OCI-LY3 (cell line): ENCODE measurements around the gene OR2A12.

Experiments
- H2AFZ ChIP-seq: fragments of 200-600, 300-600 bp; shearing (Covaris generic); 2 replicates; pipeline ENCODE4 v1.6.0; 2014; ENCODE audit warnings: antibody characterized with exemption, low read depth, low read length
- H3K27ac ChIP-seq: fragments of 200-600, 300-600 bp; sonication (generic); 2 replicates; pipeline ENCODE4 v1.5.1; 2014; ENCODE audit warnings: mild to moderate bottlenecking, low read length, moderate library complexity, mixed read lengths
- H3K27me3 ChIP-seq: fragments of 200-600, 300-600 bp; sonication (generic); 2 replicates; pipeline ENCODE4 v1.6.1; 2014; ENCODE audit warnings: low read depth, low read length, mixed read lengths
- H3K36me3 ChIP-seq: fragments of 200-600, 300-600 bp; sonication (generic); replicated peaks from 2 replicates; pipeline ENCODE3; 2014; ENCODE audit warnings: low read depth, low read length, mixed read lengths
- H3K4me1 ChIP-seq: fragments of 300-600, 200-600 bp; sonication (generic); 2 replicates; pipeline ENCODE4 v1.6.1; 2014; ENCODE audit warnings: low read length, mixed read lengths
- H3K4me2 ChIP-seq: fragments of 200-600, 300-600 bp; sonication (generic); 2 replicates; pipeline ENCODE4 v1.6.1; 2014; ENCODE audit warnings: low read length, mixed read lengths
- H3K4me3 ChIP-seq: fragments of 300-600, 200-600 bp; sonication (generic); 2 replicates; pipeline ENCODE4 v1.5.1; 2014; ENCODE audit warnings: antibody characterized with exemption, mild to moderate bottlenecking, low read length, moderate library complexity
- H3K79me2 ChIP-seq: fragments of 300-600, 200-600 bp; shearing (Covaris generic); 2 replicates; pipeline ENCODE4 v1.6.1; 2014; ENCODE audit warnings: mild to moderate bottlenecking, low read length, mixed read lengths
- H3K9ac ChIP-seq: fragments of 300-600, 200-600 bp; shearing (Covaris generic); 2 replicates; pipeline ENCODE4 v1.6.0; 2014; ENCODE audit warnings: mild to moderate bottlenecking, low read length, moderate library complexity
- H3K9me3 ChIP-seq: fragments of 200-600, 300-600 bp; shearing (Covaris generic); 2 replicates; pipeline ENCODE4 v1.6.1; 2014; ENCODE audit warnings: low read length, mixed read lengths; ENCODE audit not compliant: insufficient read depth
- H4K20me1 ChIP-seq: fragments of 200-600, 300-600 bp; sonication (generic); 2 replicates; pipeline ENCODE4 v1.6.1; 2016; ENCODE audit warnings: low read length, mixed read lengths; ENCODE audit not compliant: insufficient read depth
- CTCF ChIP-seq: fragments of 200-600, 300-600 bp; sonication (generic); IDR thresholded peaks from 2 replicates; pipeline ENCODE4 v1.5.1; 2014; ENCODE audit warnings: antibody characterized with exemption, low read length, low read depth
- EZH2phosphoT487 ChIP-seq: fragments of 200-600 bp; shearing (Covaris generic); IDR thresholded peaks from 2 replicates; pipeline ENCODE4 v1.6.1; 2018; ENCODE audit warnings: antibody characterized with exemption, mixed run types, low read depth

The OR2A12 gene

DNA sequence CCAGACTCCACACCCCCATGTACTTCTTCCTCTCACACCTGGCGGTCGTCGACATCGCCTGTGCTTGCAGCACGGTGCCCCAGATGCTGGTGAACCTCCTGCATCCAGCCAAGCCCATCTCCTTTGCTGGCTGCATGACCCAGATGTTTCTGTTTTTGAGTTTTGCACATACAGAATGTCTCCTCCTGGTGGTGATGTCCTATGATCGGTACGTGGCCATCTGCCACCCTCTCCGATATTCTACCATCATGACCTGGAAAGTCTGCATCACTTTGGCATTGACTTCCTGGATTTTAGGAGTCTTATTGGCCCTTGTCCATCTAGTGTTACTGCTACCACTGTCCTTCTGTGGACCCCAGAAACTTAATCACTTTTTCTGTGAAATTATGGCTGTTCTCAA is 11.7 kb upstream of the OR2A12 start:
- H3K27me3 ChIP-seq = peaks cover 4% of the 10 kb centered on the region
- H3K9ac ChIP-seq = no peak overlapping the region
- H2AFZ ChIP-seq = no peak overlapping the region
- H3K27ac ChIP-seq = no peak overlapping the region
- H3K79me2 ChIP-seq = no peaks in the 10 kb centered on the region
- H3K36me3 ChIP-seq = no peaks in the 10 kb centered on the region
- H3K4me2 ChIP-seq = no peak overlapping the region
- H3K9me3 ChIP-seq = no peaks in the 10 kb centered on the region
- TF ChIP-seq EZH2phosphoT487 (no peak), CTCF (no peak)
- no peak overlapping the region for H3K4me3 ChIP-seq
- H4K20me1 ChIP-seq = no peaks in the 10 kb centered on the region
- no peaks in the 10 kb centered on the region for H3K4me1 ChIP-seq

- Histone ChIP-seq H3K4me2 (no peak overlapping the region), H3K9me3 (no peaks in the 10 kb centered on the region), H3K9ac (no peak overlapping the region), H2AFZ (no peak overlapping the region), H3K4me1 (no peaks in the 10 kb centered on the region), H4K20me1 (no peaks in the 10 kb centered on the region), H3K4me3 (no peak overlapping the region), H3K27me3 (peaks cover 5% of the 10 kb centered on the region; the same call in 1 of the 2 replicates), H3K79me2 (no peaks in the 10 kb centered on the region), H3K36me3 (no peaks in the 10 kb centered on the region), H3K27ac (no peak overlapping the region)
- TF ChIP-seq EZH2phosphoT487 (no peak), CTCF (no peak)
These were observed 652 bp downstream of the OR2A12 start for GRCh38 chr7:144086730-144087129.

DNA sequence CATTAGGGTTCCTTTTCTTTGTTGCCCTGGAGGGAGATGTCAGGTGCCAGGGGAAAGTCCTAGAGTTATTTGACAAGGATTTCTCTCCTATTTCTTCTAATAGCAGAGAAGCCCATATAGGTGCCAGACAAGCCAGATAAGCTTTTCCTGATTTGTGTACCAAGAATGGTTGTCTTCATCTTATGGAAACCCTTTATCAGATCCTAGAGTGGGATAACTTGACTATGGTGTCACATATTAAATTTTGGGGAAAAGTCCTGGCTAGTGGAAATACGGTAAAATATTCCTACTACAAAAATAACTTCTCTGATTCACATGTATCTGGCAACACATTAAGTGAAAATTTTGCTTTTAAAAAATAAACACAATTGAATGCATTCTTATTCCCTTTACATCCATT is 1.2 kb downstream of the OR2A12 start:
- Histone ChIP-seq H3K27me3 (peaks cover 5% of the 10 kb centered on the region; the same call in 1 of the 2 replicates), H4K20me1 (no peaks in the 10 kb centered on the region), H2AFZ (no peak overlapping the region), H3K4me1 (no peaks in the 10 kb centered on the region), H3K4me3 (no peak overlapping the region), H3K27ac (no peak overlapping the region), H3K9ac (no peak overlapping the region), H3K4me2 (no peak overlapping the region), H3K79me2 (no peaks in the 10 kb centered on the region), H3K36me3 (no peaks in the 10 kb centered on the region), H3K9me3 (no peaks in the 10 kb centered on the region)
- TF ChIP-seq EZH2phosphoT487 (no peak), CTCF (no peak)

DNA sequence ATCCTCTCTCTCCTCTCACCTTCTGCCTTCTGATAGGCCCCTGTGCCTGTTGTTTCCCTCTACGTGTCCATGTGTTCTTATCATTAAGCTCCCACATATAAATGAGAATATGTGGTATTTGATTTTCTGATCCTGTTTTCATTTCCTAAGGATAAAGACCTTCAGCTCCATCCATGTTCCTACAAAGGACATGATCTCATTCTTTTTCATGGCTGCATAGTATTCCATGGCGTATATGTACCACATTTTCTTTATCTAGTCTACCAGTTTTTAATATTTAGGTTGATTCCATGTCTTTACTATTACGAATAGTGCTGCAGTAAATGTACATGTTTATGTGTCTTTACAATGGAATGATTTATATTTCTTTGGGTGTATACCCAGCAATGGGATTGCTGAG is 4.6 kb downstream of the OR2A12 start:
- H3K9me3 ChIP-seq = no peaks in the 10 kb centered on the region
- no peak overlapping the region for H3K4me3 ChIP-seq
- H3K4me1 ChIP-seq = no peaks in the 10 kb centered on the region
- no peak for TF ChIP-seq CTCF
- TF ChIP-seq EZH2phosphoT487 = no peak
- no peaks in the 10 kb centered on the region for H4K20me1 ChIP-seq
- H3K4me2 ChIP-seq = no peak overlapping the region
- no peak overlapping the region for H3K27ac ChIP-seq
- no peak overlapping the region for H3K9ac ChIP-seq
- no peaks in the 10 kb centered on the region for H3K79me2 ChIP-seq
- no peak overlapping the region for H2AFZ ChIP-seq
- H3K36me3 ChIP-seq = no peaks in the 10 kb centered on the region
- peaks cover 5% of the 10 kb centered on the region; the same call in 1 of the 2 replicates for H3K27me3 ChIP-seq
